GM23338 (cell line): Measurements from ENCODE around the gene CTBP2.

Source experiments
- CREB1 ChIP-seq: fragments of 250-450 bp; sonication (Bioruptor Pico); IDR thresholded peaks from 2 replicates; pipeline ENCODE4 v1.5.0; 2020; ENCODE audit warnings: low read depth, mild to moderate bottlenecking, moderate library complexity
- CTCF ChIP-seq, 2 experiments: fragments of 200-600 bp in 1 of 2; sonication (generic) in 1 of 2; conservative IDR thresholded peaks; 2 replicates each; pipeline versions ENCODE4 v1.5.1 to v1.6.1; 2016 to 2017; ENCODE audit warnings: antibody characterized with exemption in 2 of 2, low read depth in 2 of 2, mild to moderate bottlenecking in 2 of 2, moderate library complexity in 1 of 2
- EZH2 ChIP-seq: fragments of 200-600 bp; sonication (generic); IDR thresholded peaks from one replicate; pipeline ENCODE4 v1.8.0; 2017; ENCODE audit warnings: antibody characterized with exemption, mild to moderate bottlenecking, low read depth; ENCODE audit not compliant: unreplicated experiment
- EZH2phosphoT487 ChIP-seq: fragments of 200-600 bp; sonication (generic); IDR thresholded peaks from one replicate; pipeline ENCODE4 v1.8.1; 2018; ENCODE audit warnings: antibody characterized with exemption; ENCODE audit not compliant: unreplicated experiment
- JUNB ChIP-seq: IDR thresholded peaks from one replicate; pipeline ENCODE4 v1.6.1; 2016; ENCODE audit warnings: antibody characterized with exemption; ENCODE audit not compliant: unreplicated experiment
- POLR2AphosphoS5 ChIP-seq: IDR thresholded peaks from 2 replicates; pipeline ENCODE4 v1.6.1; 2016; ENCODE audit warnings: antibody characterized with exemption, low read depth
- REST ChIP-seq: IDR thresholded peaks from one replicate; pipeline ENCODE4 v1.6.1; 2018; ENCODE audit warnings: antibody characterized with exemption; ENCODE audit not compliant: unreplicated experiment
- ZNF114 ChIP-seq: fragments of 250-450 bp; sonication (Bioruptor Pico); IDR thresholded peaks from 2 replicates; pipeline ENCODE4 v1.5.0; 2020; ENCODE audit warnings: mild to moderate bottlenecking, moderate library complexity

DNA sequence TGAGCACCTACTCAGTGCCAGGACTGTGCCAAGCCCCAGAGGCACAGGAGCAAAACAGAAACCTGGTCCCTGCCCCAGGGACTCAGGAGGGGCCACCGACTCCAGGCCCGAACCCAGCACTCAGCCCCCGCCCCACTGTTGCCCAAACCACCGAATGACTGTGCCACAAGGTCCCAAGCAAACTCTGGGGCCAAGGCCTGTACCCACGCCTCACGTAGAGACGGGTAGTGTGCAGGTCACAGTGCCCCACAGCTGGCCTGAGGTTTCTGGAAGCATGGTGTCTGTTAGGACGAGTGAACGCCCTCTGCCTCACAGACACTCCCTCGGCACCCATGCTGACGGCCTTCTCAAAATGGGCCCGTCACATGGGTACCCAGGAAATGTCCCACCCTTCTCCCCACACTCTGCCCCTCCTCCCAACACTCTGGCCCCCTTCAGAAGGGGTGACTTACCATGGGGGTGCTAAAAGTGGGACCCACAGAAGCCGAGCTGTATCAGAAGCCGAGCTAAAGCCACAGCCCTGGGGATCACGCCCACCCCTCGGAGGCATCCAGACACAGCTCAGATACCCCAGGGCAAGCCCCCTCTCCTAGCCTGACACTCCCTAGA is 44.2 kb downstream of the CTBP2 start:
- TF ChIP-seq EZH2phosphoT487 (no peak), EZH2 (no peak), REST (no peak), CTCF (conservative IDR thresholded peaks at IDR 0.05; ENCODE audit: low read depth in 2 of 2) (no peak), CREB1 (CRISPR knock-in tag) (no peak), POLR2AphosphoS5 (no peak; the same call in 1 of the 2 replicates), JUNB (no peak), ZNF114 (no peak)
